ENCODE measurements around the gene SPNS2.

DNA sequence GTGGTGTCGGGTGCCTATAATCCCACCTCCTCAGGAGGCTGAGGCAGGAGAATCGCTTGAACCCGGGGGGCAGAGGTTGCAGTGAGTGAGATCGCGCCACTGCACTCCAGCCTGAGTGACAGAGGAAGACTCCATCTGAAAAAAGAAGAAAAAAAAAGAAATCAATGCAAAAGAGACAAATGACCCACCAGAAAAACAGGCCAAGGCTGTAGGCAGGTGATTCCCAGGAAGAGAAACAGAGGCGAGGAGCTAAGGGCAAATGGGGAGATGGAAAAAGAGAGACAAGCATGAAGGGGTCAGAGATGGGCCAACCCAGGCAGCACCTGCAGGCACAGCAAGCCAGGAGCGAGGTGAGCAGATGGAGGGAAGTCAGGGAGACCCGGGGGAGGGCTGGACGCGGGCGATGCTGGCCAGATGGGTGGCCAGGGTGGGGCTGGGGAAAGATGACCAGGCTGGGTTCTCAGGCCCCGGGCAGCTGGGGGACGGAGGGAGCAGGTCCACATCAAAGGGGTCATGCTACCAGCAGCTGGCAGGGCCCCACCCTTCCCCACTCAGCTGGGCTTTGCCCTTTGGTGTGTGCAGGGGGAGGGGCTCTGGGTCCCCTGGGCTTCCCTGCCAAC, 31.0 kb downstream of the SPNS2 start:
- TF ChIP-seq, protein P1, sequence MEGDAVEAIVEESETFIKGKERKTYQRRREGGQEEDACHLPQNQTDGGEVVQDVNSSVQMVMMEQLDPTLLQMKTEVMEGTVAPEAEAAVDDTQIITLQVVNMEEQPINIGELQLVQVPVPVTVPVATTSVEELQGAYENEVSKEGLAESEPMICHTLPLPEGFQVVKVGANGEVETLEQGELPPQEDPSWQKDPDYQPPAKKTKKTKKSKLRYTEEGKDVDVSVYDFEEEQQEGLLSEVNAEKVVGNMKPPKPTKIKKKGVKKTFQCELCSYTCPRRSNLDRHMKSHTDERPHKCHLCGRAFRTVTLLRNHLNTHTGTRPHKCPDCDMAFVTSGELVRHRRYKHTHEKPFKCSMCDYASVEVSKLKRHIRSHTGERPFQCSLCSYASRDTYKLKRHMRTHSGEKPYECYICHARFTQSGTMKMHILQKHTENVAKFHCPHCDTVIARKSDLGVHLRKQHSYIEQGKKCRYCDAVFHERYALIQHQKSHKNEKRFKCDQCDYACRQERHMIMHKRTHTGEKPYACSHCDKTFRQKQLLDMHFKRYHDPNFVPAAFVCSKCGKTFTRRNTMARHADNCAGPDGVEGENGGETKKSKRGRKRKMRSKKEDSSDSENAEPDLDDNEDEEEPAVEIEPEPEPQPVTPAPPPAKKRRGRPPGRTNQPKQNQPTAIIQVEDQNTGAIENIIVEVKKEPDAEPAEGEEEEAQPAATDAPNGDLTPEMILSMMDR (conservative IDR thresholded peaks at IDR 0.05; ENCODE audit: low read depth, low read length): no peak
- TF ChIP-seq EZH2 (IDR thresholded peaks at IDR 0.05; ENCODE audit: low read length, unreplicated experiment): no peak
